SK-N-SH treated with all-trans-retinoic acid at 6 μM for 48 hours (cell line): ENCODE measurements around the gene TMEFF2.

ENCODE experiments used
- ATAC-seq: fragments of 200-7000 bp; cut with Tn5 transposase; 3 replicates; pipeline ENCODE4 v1.9.1; 2020; ENCODE audit warnings: mild to moderate bottlenecking, moderate library complexity
- BACH2 ChIP-seq: fragments of 250-450 bp; sonication (Bioruptor Pico); IDR thresholded peaks from 2 replicates; pipeline ENCODE4 v1.9.0; 2021; ENCODE audit warnings: mild to moderate bottlenecking, borderline replicate concordance
- CREB5 ChIP-seq: fragments of 250-450 bp; sonication (Bioruptor Pico); IDR thresholded peaks from 2 replicates; pipeline ENCODE4 v1.5.1; 2020; ENCODE audit warnings: low read depth, mild to moderate bottlenecking, moderate library complexity
- CSDC2 ChIP-seq: fragments of 250-450 bp; sonication (Bioruptor Pico); IDR thresholded peaks from 2 replicates; pipeline ENCODE4 v1.5.0; 2020; ENCODE audit warnings: mild to moderate bottlenecking, moderate library complexity
- CSRNP3 ChIP-seq: fragments of 250-450 bp; sonication (Bioruptor Pico); IDR thresholded peaks from 2 replicates; pipeline ENCODE4 v1.5.1; 2021; ENCODE audit warnings: mild to moderate bottlenecking, moderate library complexity
- ESRRG ChIP-seq: fragments of 250-450 bp; sonication (Bioruptor Pico); IDR thresholded peaks from 2 replicates; pipeline ENCODE4 v1.6.1; 2021; ENCODE audit warnings: mild to moderate bottlenecking
- GLIS3 ChIP-seq: fragments of 250-450 bp; sonication (Bioruptor Pico); IDR thresholded peaks from 2 replicates; pipeline ENCODE4 v1.5.0; 2020; ENCODE audit warnings: mild to moderate bottlenecking, moderate library complexity
- OSR1 ChIP-seq: fragments of 250-450 bp; sonication (Bioruptor Pico); IDR thresholded peaks from 2 replicates; pipeline ENCODE4 v1.8.0; 2022; ENCODE audit warnings: moderate library complexity, mild to moderate bottlenecking, inconsistent platforms
- PATZ1 ChIP-seq: fragments of 250-450 bp; sonication (Bioruptor Pico); IDR thresholded peaks from 2 replicates; pipeline ENCODE4 v1.8.0; 2020; ENCODE audit warnings: mild to moderate bottlenecking, moderate library complexity, borderline replicate concordance
- POU6F1 ChIP-seq: fragments of 250-450 bp; sonication (Bioruptor Pico); IDR thresholded peaks from 2 replicates; pipeline ENCODE4 v1.8.0; 2021; ENCODE audit warnings: low read depth, mild to moderate bottlenecking, moderate library complexity, borderline replicate concordance
- RARB ChIP-seq: fragments of 250-450 bp; sonication (Bioruptor Pico); IDR thresholded peaks from 2 replicates; pipeline ENCODE4 v1.8.0; 2021; ENCODE audit warnings: mild to moderate bottlenecking, moderate library complexity
- TCF4 ChIP-seq: fragments of 250-450 bp; sonication (Bioruptor Pico); IDR thresholded peaks from 2 replicates; pipeline ENCODE4 v1.8.0; 2021; ENCODE audit warnings: mild to moderate bottlenecking, moderate library complexity, borderline replicate concordance
- TOX ChIP-seq: fragments of 250-450 bp; sonication (Bioruptor Pico); IDR thresholded peaks from 2 replicates; pipeline ENCODE4 v1.8.0; 2021; ENCODE audit warnings: mild to moderate bottlenecking, moderate library complexity, borderline replicate concordance
- TSHZ2 ChIP-seq: fragments of 250-450 bp; sonication (Bioruptor Pico); IDR thresholded peaks from 2 replicates; pipeline ENCODE4 v1.5.0; 2020; ENCODE audit warnings: mild to moderate bottlenecking, moderate library complexity
- ZC3H10 ChIP-seq: fragments of 250-450 bp; sonication (Bioruptor Pico); IDR thresholded peaks from 2 replicates; pipeline ENCODE4 v1.5.1; 2021; ENCODE audit warnings: mild to moderate bottlenecking, moderate library complexity
- ZFP30 ChIP-seq: fragments of 450-650 bp; formaldehyde crosslinking; IDR thresholded peaks from 2 replicates; pipeline ENCODE4 v1.5.0; 2022; ENCODE audit warnings: mild to moderate bottlenecking, moderate library complexity
- ZNF565 ChIP-seq: fragments of 450-650 bp; formaldehyde crosslinking; conservative IDR thresholded peaks from 2 replicates; pipeline ENCODE4 v1.5.0; 2020; ENCODE audit warnings: low read depth, mild to moderate bottlenecking, moderate library complexity

Gene TMEFF2

GRCh38 chr2:192123847-192124246, 70.9 kb downstream of the TMEFF2 start:
- TF ChIP-seq TOX (CRISPR knock-in tag) (no peak), CREB5 (no peak), CSDC2 (CRISPR knock-in tag) (no peak), ZC3H10 (CRISPR knock-in tag) (no peak), ESRRG (CRISPR knock-in tag) (no peak), TCF4 (CRISPR knock-in tag) (no peak), ZNF565 (CRISPR knock-in tag) (no peak), OSR1 (CRISPR knock-in tag) (no peak), POU6F1 (CRISPR knock-in tag) (no peak), TSHZ2 (CRISPR knock-in tag) (no peak), CSRNP3 (CRISPR knock-in tag) (no peak), GLIS3 (no peak), RARB (CRISPR knock-in tag) (no peak)
- ATAC-seq: peak; percentile 58

- TF ChIP-seq ZC3H10 (CRISPR knock-in tag) (no peak), TSHZ2 (CRISPR knock-in tag) (no peak), OSR1 (CRISPR knock-in tag) (no peak), PATZ1 (no peak), ZFP30 (CRISPR knock-in tag) (no peak), RARB (CRISPR knock-in tag) (no peak), BACH2 (CRISPR knock-in tag) (no peak), CSRNP3 (CRISPR knock-in tag) (no peak)
- TF ChIP-seq, all 23 proteins: peak for 0
- no peak for ATAC-seq
Measured at GRCh38 chr2:192122946-192123345, 71.8 kb downstream of the TMEFF2 start.
